GM12878 (cell line): ENCODE data around the gene AFF2. TPM values are rescaled to one million over a fixed set of nuclear protein-coding genes. Genes with fewer than 3 reads are reported as not detected.
A peak's percentile ranks its signal among the peaks of the same experiment; 100 is the strongest.

Experiments
- ATAC-seq: fragments of 200-7000 bp; cut with Tn5 transposase; 3 replicates; pipeline ENCODE4 v1.9.1; 2020; ENCODE audit warnings: mild to moderate bottlenecking, moderate library complexity
- BruUV-seq: library from RNA; stranded (reverse); fragments of 400-500 nt; replicated peaks from 2 replicates; lab custom pipeline; 2021; lab: Mats Ljungman, UMichigan
- CTCF ChIA-PET: fragments of 300-600 bp; sonication (Branson Sonifier 250); formaldehyde crosslinking; extraction: SDS; loops from one replicate; lab custom pipeline; 2021; ENCODE audit warnings: inconsistent platforms; lab: Yijun Ruan, JAX
- POLR2A ChIA-PET: fragments of 350-600 bp; formaldehyde crosslinking; extraction: SDS; loops from one replicate; lab custom pipeline; 2021; ENCODE audit warnings: inconsistent platforms; lab: Charles Lee
- RAD21 ChIA-PET: fragments of 300-600 bp; sonication (Branson Sonifier 250); formaldehyde crosslinking; loops from one replicate; lab custom pipeline; 2023; ENCODE audit warnings: antibody characterized with exemption; ENCODE audit not compliant: unreplicated experiment; lab: Charles Lee
- SMC1A ChIA-PET: fragments of 300-600 bp; sonication (Branson Sonifier 250); formaldehyde crosslinking; loops from one replicate; lab custom pipeline; 2023; ENCODE audit not compliant: unreplicated experiment, uncharacterized antibody; lab: Charles Lee
- DNase-seq: peaks from one replicate; pipeline ENCODE4 v3.0.0-alpha.2; 2011; ENCODE audit warnings: low read depth, low spot score
- FAIRE-seq: peaks from 3 replicates; lab custom pipeline; 2011; peaks lifted over from hg19 to GRCh38; lab: Jason Lieb, UNC
- H2AFZ ChIP-seq: 2 replicates; pipeline ENCODE4 v1.6.0; 2011; ENCODE audit warnings: low read depth, low read length, control low read depth; ENCODE audit not compliant: control insufficient read depth
- H3K27ac ChIP-seq: 2 replicates; pipeline ENCODE4 v1.5.1; 2011; ENCODE audit warnings: control low read depth; ENCODE audit not compliant: control insufficient read depth, insufficient read depth
- H3K27me3 ChIP-seq, 2 experiments: replicated peaks in 1 of 2; 2 replicates each; pipeline versions ENCODE4 v1.6.0 to v1.6.1; 2011; ENCODE audit warnings: low read length in 1 of 2; ENCODE audit not compliant: control insufficient read depth in 2 of 2, insufficient read depth in 2 of 2
- H3K36me3 ChIP-seq, 2 experiments: 2 replicates each; pipeline ENCODE4 v1.5.1; 2011; ENCODE audit warnings: low read length in 1 of 2; ENCODE audit not compliant: control insufficient read depth in 2 of 2, insufficient read depth in 2 of 2
- H3K4me1 ChIP-seq: 2 replicates; pipeline ENCODE4 v1.6.1; 2011; ENCODE audit warnings: mild to moderate bottlenecking, low read length, moderate library complexity, mixed read lengths; ENCODE audit not compliant: control insufficient read depth, insufficient read depth
- H3K4me2 ChIP-seq: 2 replicates; pipeline ENCODE4 v1.6.0; 2011; ENCODE audit warnings: control low read depth; ENCODE audit not compliant: control insufficient read depth, insufficient read depth
- H3K4me3 ChIP-seq: fragments of 200-600 bp; sonication (generic); 2 replicates; pipeline ENCODE4 v1.5.1; 2016
- H3K79me2 ChIP-seq: 2 replicates; pipeline ENCODE4 v1.6.0; 2011; ENCODE audit warnings: low read length; ENCODE audit not compliant: control insufficient read depth, insufficient read depth
- H3K9ac ChIP-seq: 2 replicates; pipeline ENCODE4 v1.8.0; 2011; ENCODE audit warnings: low read length, control low read depth, mixed read lengths; ENCODE audit not compliant: control insufficient read depth, insufficient read depth
- H3K9me3 ChIP-seq: replicated peaks from 3 replicates; pipeline ENCODE4 v1.5.1; 2011; ENCODE audit warnings: mild to moderate bottlenecking, low read length; ENCODE audit not compliant: control insufficient read depth, insufficient read depth
- H4K20me1 ChIP-seq: 2 replicates; pipeline ENCODE4 v1.6.0; 2011; ENCODE audit not compliant: control insufficient read depth, insufficient read depth
- HDAC6 ChIP-seq: fragments of 200-600 bp; sonication (generic); IDR thresholded peaks from one replicate; pipeline ENCODE4 v1.8.0; 2017; ENCODE audit warnings: antibody characterized with exemption; ENCODE audit not compliant: unreplicated experiment
- IRF3 ChIP-seq: fragments of 450-650 bp; IDR thresholded peaks from 2 replicates; pipeline ENCODE4 v1.6.1; 2014; ENCODE audit warnings: mild to moderate bottlenecking
- RUNX3 ChIP-seq: IDR thresholded peaks from 2 replicates; pipeline ENCODE4 v1.6.1; 2012; ENCODE audit warnings: low read length, inconsistent platforms
- WGBS: methylation state at CpG from one replicate; pipeline ENCODE4 v1.1.6; 2016; ENCODE audit warnings: low lambda C conversion rate; ENCODE audit not compliant: insufficient replicate concordance, insufficient coverage; ENCODE audit errors: missing lambda C conversion rate; 5-methylcytosine and 5-hydroxymethylcytosine counted together
- in situ Hi-C: fragments of 300-500 bp; cut with MboI; formaldehyde crosslinking; loops from 9 replicates; pipeline ENCODE4 v1.14.3; 2018; ENCODE audit warnings: mixed read lengths
- intact Hi-C: fragments of 100-400 bp; cut with micrococcal nuclease; formaldehyde crosslinking; loops from one replicate; pipeline ENCODE4 v1.14.2; 2022; ENCODE audit not compliant: unreplicated experiment
- polyA plus RNA-seq, 11 experiments: library from polyadenylated mRNA; depleted of rRNA in 4 of 11; unstranded in 6 of 11; stranded (reverse) in 5 of 11; fragments of >200 nt; fragmentation: Nextera tagmentation in 4 of 11; fragmentation: Illumina TruSeq in 1 of 11; extraction: Ambion mirVana in 4 of 11; extraction: Trizol in 1 of 11; gene quantifications; 1 replicate in 1 of 11; 2 replicates in 10 of 11; pipeline versions ENCODE4 v1.2.1 to v1.2.3, GENCODE V29; 2011 to 2016; ENCODE audit warnings: inconsistent platforms in 2 of 11, missing spikeins in 2 of 11, low read depth in 1 of 11
- total RNA-seq, 4 experiments: library from RNA; depleted of rRNA in 3 of 4; stranded (reverse); fragments of >200 nt in 3 of 4; fragmentation: Illumina TruSeq in 1 of 4; extraction: Trizol in 1 of 4; gene quantifications; 2 replicates each; pipeline versions ENCODE4 v1.2.1 to v1.2.3, GENCODE V29; 2013 to 2021
- TF ChIP-seq, protein P1 (sequence below): fragments of 450-650 bp; IDR thresholded peaks from 2 replicates; pipeline ENCODE4 v1.6.1; 2017; ENCODE audit warnings: low read depth, mild to moderate bottlenecking, moderate library complexity

Gene AFF2
- total and polyA plus RNA-seq, 10 of the 15 experiments (the other 5 are each of a cell fraction or from before 2014, with no cell fraction given): under 0.01 to 0.03 TPM; not detected in 8

DNA sequence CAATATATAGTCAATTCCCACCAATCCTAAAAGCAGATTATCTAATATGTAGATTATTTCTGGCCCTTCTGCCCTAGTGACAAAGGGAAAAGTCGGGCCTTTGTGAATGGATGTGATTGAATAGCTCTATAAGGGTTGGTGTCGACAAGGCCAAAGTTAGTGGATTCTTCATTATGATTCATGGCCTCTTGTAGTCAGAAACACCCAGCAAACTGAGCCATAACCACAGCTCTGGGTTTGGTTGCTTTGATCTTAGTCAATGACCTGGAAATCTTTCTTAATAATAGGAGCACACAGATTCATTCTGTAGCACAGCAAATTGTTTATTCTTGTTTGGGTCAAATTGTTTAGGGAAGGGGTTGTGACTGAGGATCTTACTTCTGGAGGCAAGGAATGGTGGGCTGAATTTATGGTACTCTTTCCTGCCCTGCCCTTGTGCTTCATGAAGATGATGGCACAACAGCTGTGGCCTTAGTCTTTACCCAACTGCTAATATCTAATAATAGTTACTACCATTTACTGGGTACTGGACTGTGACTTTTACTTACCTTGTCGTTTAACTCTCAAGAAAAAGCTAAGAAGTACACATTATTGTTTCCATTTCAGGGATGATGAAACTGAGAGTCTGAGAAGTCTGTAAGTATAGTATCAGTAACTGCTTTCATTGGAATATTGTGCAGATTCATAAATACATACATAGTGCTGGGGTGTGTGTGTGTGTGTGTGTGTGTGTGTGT is 74.0 kb downstream of the AFF2 start:
- CTCF ChIA-PET: interaction anchor here (0.7 kb wide), 1 partner anchor 676 kb away, joined by 3 read pairs; no protein-coding TSS in a partner anchor
- Histone ChIP-seq H3K4me3 (no peak overlapping the region), H3K27ac (no peak overlapping the region), H3K36me3 (no peaks in the 10 kb centered on the region), H3K27me3 (no peaks in the 10 kb centered on the region), H4K20me1 (no peaks in the 10 kb centered on the region), H3K79me2 (no peaks in the 10 kb centered on the region), H3K4me2 (no peak overlapping the region), H3K4me1 (no peaks in the 10 kb centered on the region), H3K9me3 (no peaks in the 10 kb centered on the region), H3K9ac (no peak overlapping the region), H2AFZ (no peak overlapping the region)
- peak; percentile 61 for TF ChIP-seq RUNX3
- TF ChIP-seq IRF3: no peak
- SMC1A ChIA-PET: interaction anchor here (1.1 kb wide), 1 partner anchor 113 kb away, joined by 3 read pairs; no protein-coding TSS in a partner anchor
- in situ Hi-C loops: no loop called here
- WGBS: 0% methylated on average over 3 of the region's 3 CpGs
- intact Hi-C loops: no loop called here
- DNase-seq (peak; percentile 2), FAIRE-seq (no peak), ATAC-seq (no peak)
- RAD21 ChIA-PET: no interaction called here
- no TSS peak for BruUV-seq
- POLR2A ChIA-PET: no interaction called here

- intact Hi-C loops: no loop called here
- no TSS peak for BruUV-seq
- no peak overlapping the region for H3K27ac ChIP-seq
- CTCF ChIA-PET: no interaction called here
- H3K4me2 ChIP-seq: no peak overlapping the region
- POLR2A ChIA-PET: no interaction called here
- no peaks in the 10 kb centered on the region for H3K36me3 ChIP-seq
- 11% methylated on average over 6 of the region's 6 CpGs for WGBS
- no peak for TF ChIP-seq HDAC6
- TF ChIP-seq, protein P1, sequence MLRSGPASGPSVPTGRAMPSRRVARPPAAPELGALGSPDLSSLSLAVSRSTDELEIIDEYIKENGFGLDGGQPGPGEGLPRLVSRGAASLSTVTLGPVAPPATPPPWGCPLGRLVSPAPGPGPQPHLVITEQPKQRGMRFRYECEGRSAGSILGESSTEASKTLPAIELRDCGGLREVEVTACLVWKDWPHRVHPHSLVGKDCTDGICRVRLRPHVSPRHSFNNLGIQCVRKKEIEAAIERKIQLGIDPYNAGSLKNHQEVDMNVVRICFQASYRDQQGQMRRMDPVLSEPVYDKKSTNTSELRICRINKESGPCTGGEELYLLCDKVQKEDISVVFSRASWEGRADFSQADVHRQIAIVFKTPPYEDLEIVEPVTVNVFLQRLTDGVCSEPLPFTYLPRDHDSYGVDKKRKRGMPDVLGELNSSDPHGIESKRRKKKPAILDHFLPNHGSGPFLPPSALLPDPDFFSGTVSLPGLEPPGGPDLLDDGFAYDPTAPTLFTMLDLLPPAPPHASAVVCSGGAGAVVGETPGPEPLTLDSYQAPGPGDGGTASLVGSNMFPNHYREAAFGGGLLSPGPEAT: no peak
- SMC1A ChIA-PET: no interaction called here
- no peak overlapping the region for H3K4me3 ChIP-seq
- in situ Hi-C loops: no loop called here
- no peak for DNase-seq
- no peaks in the 10 kb centered on the region for H3K4me1 ChIP-seq
- no peak overlapping the region for H2AFZ ChIP-seq
- H3K9me3 ChIP-seq: no peaks in the 10 kb centered on the region
- no peaks in the 10 kb centered on the region for H3K79me2 ChIP-seq
- no peak overlapping the region for H3K9ac ChIP-seq
- FAIRE-seq: no peak
- H3K27me3 ChIP-seq: no peaks in the 10 kb centered on the region
- no peak for ATAC-seq
- RAD21 ChIA-PET: no interaction called here
- H4K20me1 ChIP-seq: no peaks in the 10 kb centered on the region
Measured at GRCh38 chrX:148576396-148576795, 76.0 kb downstream of the AFF2 start.
